Measurements from ENCODE around the gene PLXNA1. TPM values are rescaled to one million over a fixed set of nuclear protein-coding genes. Genes with fewer than 3 reads are reported as not detected.

The PLXNA1 gene
- total RNA-seq, 1 experiment from 2014 or later = 80.6 TPM

DNA sequence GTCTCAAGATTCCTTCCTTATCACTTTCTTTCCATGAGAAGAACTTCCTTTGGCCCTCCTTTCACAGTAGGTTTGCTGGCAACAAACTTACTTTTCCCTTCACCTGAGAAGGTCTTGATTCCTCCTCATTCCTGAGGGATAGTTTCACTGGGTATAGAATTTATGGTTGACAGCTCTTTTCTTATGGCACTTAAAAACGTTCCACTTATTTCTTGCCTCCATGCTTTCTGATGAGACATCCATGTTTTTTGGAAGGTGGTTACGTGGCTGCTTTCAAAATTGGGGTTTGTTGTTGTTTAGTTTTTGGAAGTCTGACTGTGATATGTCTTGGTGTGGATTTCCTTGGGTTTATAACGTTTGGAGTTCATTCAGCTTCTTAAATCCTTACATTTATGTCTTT, 8.2 kb upstream of the PLXNA1 start:
- DNase-seq (ENCODE audit: low read depth, low spot score) = no peak

GRCh38 chr3:126976906-126977305, 6.0 kb upstream of the PLXNA1 start:
- DNase-seq (ENCODE audit: low read depth, low spot score) (no peak), ATAC-seq (no peak)
- H3K4me3 ChIP-seq (ENCODE audit: low read depth in 2 of 2, low read length in 2 of 2) = no peak overlapping the region
- BruUV-seq (replicated peaks) = no TSS peak
- TF ChIP-seq POLR2AphosphoS5 (IDR thresholded peaks at IDR 0.05; ENCODE audit: low read depth, low read length) (no peak), CTCF (IDR thresholded peaks at IDR 0.05) (no peak), TCF7L2 (IDR thresholded peaks at IDR 0.05; ENCODE audit: low read depth, low read length) (no peak), SIN3A (IDR thresholded peaks at IDR 0.05; ENCODE audit: borderline replicate concordance, insufficient read depth, low read depth, low read length) (no peak), REST (IDR thresholded peaks at IDR 0.05; ENCODE audit: insufficient read depth in 1 of 2, low read depth in 2 of 2, low read length in 1 of 2) (no peak)
- intact Hi-C loops (cut with micrococcal nuclease; ENCODE audit: unreplicated experiment) (no loop called here), in situ Hi-C loops (cut with HindIII; ENCODE audit: low pct_unique_long_range_greater_than_20kb, low sequenced_read_pairs) (no loop called here)
- no peaks in the 10 kb centered on the region for H3K27me3 ChIP-seq (ENCODE audit: control insufficient read depth, insufficient read depth, low read length)
- peaks cover 9% of the 10 kb centered on the region; the same call in 1 of the 2 replicates for H3K9me3 ChIP-seq (ENCODE audit: control insufficient read depth, insufficient read depth, low read depth, low read length)
- H3K36me3 ChIP-seq (ENCODE audit: control insufficient read depth, insufficient read depth, low read length) = no peaks in the 10 kb centered on the region
- H3K4me1 ChIP-seq (ENCODE audit: control insufficient read depth, insufficient read depth, low read length) = peaks cover 9% of the 10 kb centered on the region
- no peak overlapping the region for H3K27ac ChIP-seq (ENCODE audit: low read length)
- ChIA-PET POLR2A (no interaction called here), CTCF (no interaction called here)

More for the DNA sequence above, 8.2 kb upstream of the PLXNA1 start:
- Histone ChIP-seq H3K9me3 (ENCODE audit: control insufficient read depth, insufficient read depth, low read depth, low read length) (peaks cover 9% of the 10 kb centered on the region; the same call in 1 of the 2 replicates), H3K27ac (ENCODE audit: low read length) (no peak overlapping the region), H3K4me3 (ENCODE audit: low read depth in 2 of 2, low read length in 2 of 2) (no peak overlapping the region), H3K36me3 (ENCODE audit: control insufficient read depth, insufficient read depth, low read length) (no peaks in the 10 kb centered on the region), H3K27me3 (ENCODE audit: control insufficient read depth, insufficient read depth, low read length) (no peaks in the 10 kb centered on the region), H3K4me1 (ENCODE audit: control insufficient read depth, insufficient read depth, low read length) (peaks cover 7% of the 10 kb centered on the region; the same call in 1 of the 2 replicates)
- in situ Hi-C loops (cut with HindIII; ENCODE audit: low pct_unique_long_range_greater_than_20kb, low sequenced_read_pairs) (no loop called here), intact Hi-C loops (cut with micrococcal nuclease; ENCODE audit: unreplicated experiment) (no loop called here)
- no TSS peak for BruUV-seq (replicated peaks)
- TF ChIP-seq REST (IDR thresholded peaks at IDR 0.05; ENCODE audit: insufficient read depth in 1 of 2, low read depth in 2 of 2, low read length in 1 of 2) = no peak
- TF ChIP-seq SIN3A (IDR thresholded peaks at IDR 0.05; ENCODE audit: borderline replicate concordance, insufficient read depth, low read depth, low read length) = no peak
- no peak for TF ChIP-seq POLR2AphosphoS5 (IDR thresholded peaks at IDR 0.05; ENCODE audit: low read depth, low read length)
- no peak for TF ChIP-seq CTCF (IDR thresholded peaks at IDR 0.05)
- TF ChIP-seq TCF7L2 (IDR thresholded peaks at IDR 0.05; ENCODE audit: low read depth, low read length) = no peak
- ChIA-PET CTCF (no interaction called here), POLR2A (no interaction called here)
- ATAC-seq = no peak

Measured in Panc1 (cell line).